ENCODE results near the gene SLC9C2.
"Not testable (repeated sequence)": the region's sequence is repeated elsewhere in the genome, so short reads cannot be mapped to it uniquely, and the experiment has no call there.

Gene SLC9C2

DNA sequence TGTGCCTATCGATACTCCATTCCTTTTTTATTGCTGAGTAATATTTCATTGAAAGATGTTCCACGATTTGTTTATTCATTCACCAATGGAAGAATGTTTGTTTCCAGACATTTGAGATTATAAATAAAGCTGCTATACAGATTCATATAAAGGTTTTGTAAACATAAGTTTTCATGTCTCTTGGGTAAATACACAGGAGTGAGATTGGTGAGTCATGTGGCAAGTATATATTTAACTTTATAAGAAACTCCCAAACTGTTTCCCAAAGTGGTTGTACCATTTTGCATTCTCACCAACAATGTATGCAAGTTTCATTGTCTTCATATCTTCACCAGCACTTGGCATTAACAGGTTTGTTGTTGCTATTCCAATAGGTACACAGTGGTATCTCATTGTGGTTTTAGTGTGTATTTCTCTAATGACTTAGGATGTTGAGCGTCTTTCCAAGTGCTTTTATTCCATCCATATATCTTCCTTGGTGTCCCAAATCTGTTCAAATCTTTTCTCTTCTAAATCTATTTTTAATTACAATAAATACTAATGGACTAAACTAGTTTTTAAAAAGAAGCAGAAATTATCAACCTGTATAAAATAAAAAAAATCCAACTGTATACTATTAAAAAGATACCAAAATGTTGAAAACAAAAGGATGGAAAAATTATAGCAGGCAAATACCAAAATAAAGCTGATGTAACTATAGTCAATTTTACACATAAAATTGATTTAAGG lies 6.6 kb downstream of the SLC9C2 start:
- no peak for DNase-seq (ENCODE audit: low read depth)
- H3K4me3 ChIP-seq (ENCODE audit: low read length), result no peak overlapping the region
- TF ChIP-seq, protein P1, sequence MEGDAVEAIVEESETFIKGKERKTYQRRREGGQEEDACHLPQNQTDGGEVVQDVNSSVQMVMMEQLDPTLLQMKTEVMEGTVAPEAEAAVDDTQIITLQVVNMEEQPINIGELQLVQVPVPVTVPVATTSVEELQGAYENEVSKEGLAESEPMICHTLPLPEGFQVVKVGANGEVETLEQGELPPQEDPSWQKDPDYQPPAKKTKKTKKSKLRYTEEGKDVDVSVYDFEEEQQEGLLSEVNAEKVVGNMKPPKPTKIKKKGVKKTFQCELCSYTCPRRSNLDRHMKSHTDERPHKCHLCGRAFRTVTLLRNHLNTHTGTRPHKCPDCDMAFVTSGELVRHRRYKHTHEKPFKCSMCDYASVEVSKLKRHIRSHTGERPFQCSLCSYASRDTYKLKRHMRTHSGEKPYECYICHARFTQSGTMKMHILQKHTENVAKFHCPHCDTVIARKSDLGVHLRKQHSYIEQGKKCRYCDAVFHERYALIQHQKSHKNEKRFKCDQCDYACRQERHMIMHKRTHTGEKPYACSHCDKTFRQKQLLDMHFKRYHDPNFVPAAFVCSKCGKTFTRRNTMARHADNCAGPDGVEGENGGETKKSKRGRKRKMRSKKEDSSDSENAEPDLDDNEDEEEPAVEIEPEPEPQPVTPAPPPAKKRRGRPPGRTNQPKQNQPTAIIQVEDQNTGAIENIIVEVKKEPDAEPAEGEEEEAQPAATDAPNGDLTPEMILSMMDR (conservative IDR thresholded peaks at IDR 0.05; ENCODE audit: low read depth, low read length), result no peak

GRCh38 chr1:173591138-173591537 lies 11.7 kb downstream of the SLC9C2 start:
- not testable (repeated sequence) for DNase-seq (ENCODE audit: low read depth); H3K4me3 ChIP-seq (ENCODE audit: low read length)

GRCh38 chr1:173590557-173590956 lies 12.3 kb downstream of the SLC9C2 start:
- TF ChIP-seq, protein P1 (conservative IDR thresholded peaks at IDR 0.05; ENCODE audit: low read depth, low read length), result no peak
- DNase-seq (ENCODE audit: low read depth), result no peak
- no peak overlapping the region for H3K4me3 ChIP-seq (ENCODE audit: low read length)

- no peak overlapping the region for H3K4me3 ChIP-seq (ENCODE audit: low read length)
- TF ChIP-seq, protein P1 (conservative IDR thresholded peaks at IDR 0.05; ENCODE audit: low read depth, low read length), result no peak
- DNase-seq (ENCODE audit: low read depth), result no peak
Measured at GRCh38 chr1:173581383-173582079, 21.3 kb downstream of the SLC9C2 start.

GRCh38 chr1:173580658-173581057 lies 22.2 kb downstream of the SLC9C2 start:
- H3K4me3 ChIP-seq (ENCODE audit: low read length), result no peak overlapping the region

GRCh38 chr1:173580071-173580470 lies 22.8 kb downstream of the SLC9C2 start:
- TF ChIP-seq, protein P1 (conservative IDR thresholded peaks at IDR 0.05; ENCODE audit: low read depth, low read length), result no peak
- peak; percentile 8 for DNase-seq (ENCODE audit: low read depth)
- H3K4me3 ChIP-seq (ENCODE audit: low read length), result no peak overlapping the region

More at GRCh38 chr1:173580658-173581057, 22.2 kb downstream of the SLC9C2 start:
- TF ChIP-seq, protein P1 (conservative IDR thresholded peaks at IDR 0.05; ENCODE audit: low read depth, low read length), result no peak
- no peak for DNase-seq (ENCODE audit: low read depth)

DNA sequence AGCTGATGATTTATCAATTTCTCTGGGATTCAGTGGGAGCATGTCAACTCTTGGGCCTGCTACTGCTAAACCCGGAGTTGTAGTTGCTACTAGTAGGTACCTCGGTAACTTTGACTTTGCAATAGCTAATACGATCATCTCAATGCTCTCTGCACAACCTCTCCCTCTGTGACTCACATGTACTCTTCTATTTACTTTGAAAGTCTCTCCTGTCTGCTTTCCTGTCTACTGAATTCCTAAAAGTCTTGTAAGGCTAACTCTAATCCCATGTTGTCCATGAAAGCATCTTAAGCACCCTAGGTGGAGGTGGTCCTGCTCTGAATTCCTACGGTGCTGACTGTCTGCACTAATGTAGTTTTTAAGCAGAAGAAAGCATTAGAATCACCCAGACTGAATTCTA lies 29.3 kb downstream of the SLC9C2 start:
- H3K4me3 ChIP-seq (ENCODE audit: low read length), result no peak overlapping the region
- TF ChIP-seq, protein P1 (conservative IDR thresholded peaks at IDR 0.05; ENCODE audit: low read depth, low read length), result no peak
- DNase-seq (ENCODE audit: low read depth), result no peak
